ENCODE results near the gene AFF2. TPM values are rescaled to one million over a fixed set of nuclear protein-coding genes. Genes with fewer than 3 reads are reported as not detected.

The AFF2 gene
- total and polyA plus RNA-seq, 2 donors (not counting 3 experiments of a cell fraction or from before 2014, with no cell fraction given), result 0.03 to 0.07 TPM

- Histone ChIP-seq H3K36me3 (ENCODE audit: control insufficient read depth in 2 of 2, extremely low read depth in 1 of 2, insufficient read depth in 2 of 2, low read length in 2 of 2) (no peaks in the 10 kb centered on the region), H3K9me3 (replicated peaks; ENCODE audit: control insufficient read depth, insufficient read depth, low read length) (no peaks in the 10 kb centered on the region), H3K27me3 (ENCODE audit: control insufficient read depth in 2 of 2, insufficient read depth in 2 of 2, low read length in 2 of 2) (no peaks in the 10 kb centered on the region), H2AFZ (ENCODE audit: low read depth, low read length) (no peak overlapping the region), H4K20me1 (replicated peaks; ENCODE audit: control insufficient read depth, extremely low read depth, insufficient read depth, low read length) (no peaks in the 10 kb centered on the region), H3K9ac (replicated peaks; ENCODE audit: extremely low read depth, insufficient read depth, low read length) (no peak overlapping the region), H3K4me1 (ENCODE audit: control insufficient read depth, extremely low read depth, insufficient read depth, low read length) (no peaks in the 10 kb centered on the region), H3K4me3 (replicated peaks in 1 of 3; ENCODE audit: insufficient read depth in 1 of 3, low read depth in 1 of 3, low read length in 3 of 3) (no peak overlapping the region), H3K4me2 (ENCODE audit: insufficient read depth, low read length) (no peak overlapping the region), H3K79me2 (ENCODE audit: control insufficient read depth, insufficient read depth, low read length) (no peaks in the 10 kb centered on the region), H3K9me1 (replicated peaks; ENCODE audit: control insufficient read depth, extremely low read depth, insufficient read depth, low read length) (no peaks in the 10 kb centered on the region), H3K27ac (ENCODE audit: insufficient read depth, low read depth, low read length) (no peak overlapping the region)
- DNase-seq (ENCODE audit: low read depth, low spot score) (no peak), FAIRE-seq (no peak)
- dilution Hi-C loops (cut with MboI; ENCODE audit: extremely low pct_ligation_motif_present, low sequenced_read_pairs) (no loop called here), intact Hi-C loops (cut with micrococcal nuclease) (no loop called here)
- POLR2A ChIA-PET, result no interaction called here
- CTCF ChIA-PET, result no interaction called here
- no TSS peak for BruUV-seq (replicated peaks)
- TF ChIP-seq MAX (IDR thresholded peaks at IDR 0.05; ENCODE audit: insufficient read depth, insufficient read length) (no peak), CTCF (IDR thresholded peaks at IDR 0.05; ENCODE audit: extremely low read depth in 1 of 2, insufficient read depth in 1 of 2, low read depth in 1 of 2, low read length in 2 of 2) (no peak), GATA2 (IDR thresholded peaks at IDR 0.05; ENCODE audit: insufficient read depth, insufficient read length, low read depth, low read length) (no peak), MYC (IDR thresholded peaks at IDR 0.05; ENCODE audit: low read depth, low read length) (no peak), FOS (IDR thresholded peaks at IDR 0.05; ENCODE audit: borderline replicate concordance, insufficient read depth, low read length) (no peak), POLR2AphosphoS5 (IDR thresholded peaks at IDR 0.05; ENCODE audit: insufficient read depth, low read depth, low read length) (no peak), EZH2 (IDR thresholded peaks at IDR 0.05; ENCODE audit: borderline replicate concordance, low read depth, low read length, severe bottlenecking) (no peak), POLR2A (IDR thresholded peaks at IDR 0.05; ENCODE audit: low read depth, low read length) (no peak)
Measured at GRCh38 chrX:148885203-148885602, 384.8 kb downstream of the AFF2 start.

All from endothelial cell of umbilical vein (primary cell).